SU-DHL-6 (cell line): ENCODE data around the gene OR6C70.
"Not testable (repeated sequence)": the region's sequence is repeated elsewhere in the genome, so short reads cannot be mapped to it uniquely, and the experiment has no call there.

Experiments
- H2AFZ ChIP-seq: fragments of 200-600 bp; sonication (generic); 2 replicates; pipeline ENCODE4 v1.6.1; 2014; ENCODE audit warnings: low read depth, mild to moderate bottlenecking, moderate library complexity, mixed read lengths, antibody characterized with exemption, low read length; ENCODE audit not compliant: severe bottlenecking
- H3F3A ChIP-seq: fragments of 200-600 bp; shearing (Covaris generic); 2 replicates; pipeline ENCODE4 v1.6.0; 2016; ENCODE audit warnings: antibody characterized with exemption, mild to moderate bottlenecking; ENCODE audit not compliant: insufficient read depth
- H3K27ac ChIP-seq: fragments of 200-600 bp; sonication (generic); 2 replicates; pipeline ENCODE4 v1.5.1; 2016; ENCODE audit warnings: low read depth, mild to moderate bottlenecking, low read length, moderate library complexity, mixed read lengths
- H3K27me3 ChIP-seq: fragments of 200-600 bp; sonication (generic), shearing (Covaris generic); 2 replicates; pipeline ENCODE4 v1.6.0; 2014; ENCODE audit warnings: mild to moderate bottlenecking, low read length
- H3K36me3 ChIP-seq: fragments of 200-600 bp; sonication (generic); 2 replicates; pipeline ENCODE4 v1.6.1; 2014; ENCODE audit warnings: mild to moderate bottlenecking, low read length, mixed read lengths
- H3K4me2 ChIP-seq: fragments of 300-600, 200-600 bp; shearing (Covaris generic), sonication (generic); 2 replicates; pipeline ENCODE4 v1.6.0; 2014; ENCODE audit warnings: low read length, low read depth, mild to moderate bottlenecking; ENCODE audit not compliant: poor library complexity, severe bottlenecking
- H3K4me3 ChIP-seq: fragments of 200-600 bp; sonication (generic); 2 replicates; pipeline ENCODE4 v1.5.1; 2014; ENCODE audit warnings: antibody characterized with exemption, low read length, mild to moderate bottlenecking, mixed read lengths; ENCODE audit not compliant: insufficient read depth, poor library complexity, severe bottlenecking
- H3K79me2 ChIP-seq: fragments of 200-600 bp; sonication (generic); 2 replicates; pipeline ENCODE4 v1.6.1; 2014; ENCODE audit warnings: mild to moderate bottlenecking, low read length, moderate library complexity; ENCODE audit not compliant: insufficient read depth
- H3K9ac ChIP-seq: fragments of 200-600 bp; sonication (generic); 2 replicates; pipeline ENCODE4 v1.7.0; 2014; ENCODE audit warnings: mild to moderate bottlenecking, low read length
- H3K9me2 ChIP-seq: fragments of 200-600 bp; sonication (generic); replicated peaks from 2 replicates; pipeline ENCODE4 v1.6.1; 2014; ENCODE audit warnings: low read length; ENCODE audit not compliant: insufficient read depth
- H3K9me3 ChIP-seq: fragments of 200-600 bp; sonication (generic); 2 replicates; pipeline ENCODE4 v1.6.1; 2014; ENCODE audit warnings: low read length, mixed read lengths; ENCODE audit not compliant: insufficient read depth
- H4K20me1 ChIP-seq: fragments of 200-600 bp; sonication (generic); 2 replicates; pipeline ENCODE4 v1.6.1; 2014; ENCODE audit warnings: low read depth, mild to moderate bottlenecking, antibody characterized with exemption, low read length, moderate library complexity, mixed read lengths
- EZH2phosphoT487 ChIP-seq: fragments of 200-600 bp; sonication (generic), shearing (Covaris generic); conservative IDR thresholded peaks from 2 replicates; pipeline ENCODE4 v1.6.1; 2018; ENCODE audit warnings: mild to moderate bottlenecking, antibody characterized with exemption, low read length, moderate library complexity, mixed read lengths
- TF ChIP-seq, protein P1 (sequence below): fragments of 200-600 bp; sonication (generic); IDR thresholded peaks from one replicate; pipeline ENCODE4 v1.5.1; 2017; ENCODE audit warnings: antibody characterized with exemption, mild to moderate bottlenecking, low read length, moderate library complexity; ENCODE audit not compliant: insufficient read depth, poor library complexity, severe bottlenecking

The OR6C70 gene

DNA sequence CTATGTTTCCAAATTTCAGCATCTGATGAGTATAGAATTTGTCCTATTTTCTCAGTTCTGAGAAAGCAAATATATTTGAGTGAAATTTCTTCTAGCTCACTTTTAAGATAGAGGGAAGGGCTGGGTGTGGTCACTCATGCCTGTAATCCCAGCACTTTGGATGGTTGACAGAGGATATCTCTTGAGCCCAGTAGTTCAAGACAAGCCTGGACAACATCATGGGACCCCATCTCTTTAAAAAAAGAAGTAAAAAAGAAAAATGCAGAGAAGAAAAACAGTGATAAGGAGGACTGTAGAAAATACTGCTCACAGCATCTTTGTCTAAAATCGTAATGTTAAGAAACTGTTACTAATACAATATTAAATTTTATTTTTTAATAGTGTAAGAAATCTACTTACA is 2.3 kb upstream of the OR6C70 start:
- no peak overlapping the region for H3K9ac ChIP-seq
- no peaks in the 10 kb centered on the region for H4K20me1 ChIP-seq
- no peaks in the 10 kb centered on the region for H3K27me3 ChIP-seq
- TF ChIP-seq EZH2phosphoT487 = no peak
- TF ChIP-seq, protein P1, sequence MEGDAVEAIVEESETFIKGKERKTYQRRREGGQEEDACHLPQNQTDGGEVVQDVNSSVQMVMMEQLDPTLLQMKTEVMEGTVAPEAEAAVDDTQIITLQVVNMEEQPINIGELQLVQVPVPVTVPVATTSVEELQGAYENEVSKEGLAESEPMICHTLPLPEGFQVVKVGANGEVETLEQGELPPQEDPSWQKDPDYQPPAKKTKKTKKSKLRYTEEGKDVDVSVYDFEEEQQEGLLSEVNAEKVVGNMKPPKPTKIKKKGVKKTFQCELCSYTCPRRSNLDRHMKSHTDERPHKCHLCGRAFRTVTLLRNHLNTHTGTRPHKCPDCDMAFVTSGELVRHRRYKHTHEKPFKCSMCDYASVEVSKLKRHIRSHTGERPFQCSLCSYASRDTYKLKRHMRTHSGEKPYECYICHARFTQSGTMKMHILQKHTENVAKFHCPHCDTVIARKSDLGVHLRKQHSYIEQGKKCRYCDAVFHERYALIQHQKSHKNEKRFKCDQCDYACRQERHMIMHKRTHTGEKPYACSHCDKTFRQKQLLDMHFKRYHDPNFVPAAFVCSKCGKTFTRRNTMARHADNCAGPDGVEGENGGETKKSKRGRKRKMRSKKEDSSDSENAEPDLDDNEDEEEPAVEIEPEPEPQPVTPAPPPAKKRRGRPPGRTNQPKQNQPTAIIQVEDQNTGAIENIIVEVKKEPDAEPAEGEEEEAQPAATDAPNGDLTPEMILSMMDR = no peak
- no peaks in the 10 kb centered on the region for H3K79me2 ChIP-seq
- no peaks in the 10 kb centered on the region for H3F3A ChIP-seq
- H3K9me3 ChIP-seq = no peaks in the 10 kb centered on the region
- H3K9me2 ChIP-seq = no peaks in the 10 kb centered on the region
- no peaks in the 10 kb centered on the region for H3K36me3 ChIP-seq
- no peak overlapping the region for H3K27ac ChIP-seq
- H3K4me3 ChIP-seq = no peak overlapping the region
- no peak overlapping the region for H2AFZ ChIP-seq
- H3K4me2 ChIP-seq = no peak overlapping the region

DNA sequence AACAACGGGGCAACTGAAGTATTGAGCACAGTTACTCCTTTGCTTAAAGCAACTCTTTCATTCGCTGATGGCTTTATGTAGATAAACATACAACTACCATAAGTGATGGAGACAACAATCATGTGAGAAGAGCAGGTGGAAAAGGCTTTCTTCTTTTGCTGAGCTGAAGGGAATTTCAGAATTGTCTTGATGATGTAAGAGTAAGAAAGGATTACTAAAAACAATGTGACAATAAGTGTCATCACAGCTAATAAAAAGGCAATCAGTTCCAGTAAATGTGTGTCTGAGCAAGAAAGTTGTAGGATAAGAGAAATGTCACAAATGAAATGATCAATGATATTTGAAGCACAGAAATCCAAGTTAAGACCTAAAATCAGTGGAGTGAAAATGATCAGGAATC is 647 bp downstream of the OR6C70 start:
- no peak overlapping the region for H3K9ac ChIP-seq
- H3K79me2 ChIP-seq = no peaks in the 10 kb centered on the region
- no peaks in the 10 kb centered on the region for H3K9me2 ChIP-seq
- no peaks in the 10 kb centered on the region for H3K36me3 ChIP-seq
- no peaks in the 10 kb centered on the region for H4K20me1 ChIP-seq
- H3K27me3 ChIP-seq = no peaks in the 10 kb centered on the region
- no peaks in the 10 kb centered on the region for H3F3A ChIP-seq
- H2AFZ ChIP-seq = no peak overlapping the region
- no peak for TF ChIP-seq EZH2phosphoT487
- TF ChIP-seq, protein P1 = no peak
- H3K4me2 ChIP-seq = no peak overlapping the region
- no peaks in the 10 kb centered on the region for H3K9me3 ChIP-seq
- no peak overlapping the region for H3K4me3 ChIP-seq
- no peak overlapping the region for H3K27ac ChIP-seq

DNA sequence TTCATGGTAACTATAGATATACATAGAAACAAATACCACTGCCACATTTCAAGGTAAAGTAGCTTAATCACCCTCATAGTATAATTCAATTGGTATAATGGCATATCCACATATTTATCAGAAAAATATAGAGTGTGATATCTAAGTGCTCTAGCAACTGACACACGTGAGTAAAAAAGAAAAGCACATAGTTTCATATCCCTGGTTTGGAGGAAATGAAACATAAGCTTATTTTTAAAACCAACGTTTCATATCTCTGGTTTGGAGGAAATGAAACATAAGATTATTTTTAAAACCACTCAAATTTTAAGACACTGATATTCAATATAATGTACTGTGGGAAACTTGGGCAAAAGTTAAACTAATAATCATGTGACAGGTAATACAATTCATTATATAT is 2.1 kb downstream of the OR6C70 start:
- no peaks in the 10 kb centered on the region for H3K36me3 ChIP-seq
- no peak overlapping the region for H3K4me3 ChIP-seq
- no peaks in the 10 kb centered on the region for H3K27me3 ChIP-seq
- no peaks in the 10 kb centered on the region for H3K79me2 ChIP-seq
- no peak for TF ChIP-seq EZH2phosphoT487
- H3K9me2 ChIP-seq = no peaks in the 10 kb centered on the region
- H3K4me2 ChIP-seq = no peak overlapping the region
- no peaks in the 10 kb centered on the region for H3F3A ChIP-seq
- no peak overlapping the region for H3K9ac ChIP-seq
- no peak overlapping the region for H3K27ac ChIP-seq
- no peaks in the 10 kb centered on the region for H4K20me1 ChIP-seq
- no peak overlapping the region for H2AFZ ChIP-seq
- no peaks in the 10 kb centered on the region for H3K9me3 ChIP-seq

DNA sequence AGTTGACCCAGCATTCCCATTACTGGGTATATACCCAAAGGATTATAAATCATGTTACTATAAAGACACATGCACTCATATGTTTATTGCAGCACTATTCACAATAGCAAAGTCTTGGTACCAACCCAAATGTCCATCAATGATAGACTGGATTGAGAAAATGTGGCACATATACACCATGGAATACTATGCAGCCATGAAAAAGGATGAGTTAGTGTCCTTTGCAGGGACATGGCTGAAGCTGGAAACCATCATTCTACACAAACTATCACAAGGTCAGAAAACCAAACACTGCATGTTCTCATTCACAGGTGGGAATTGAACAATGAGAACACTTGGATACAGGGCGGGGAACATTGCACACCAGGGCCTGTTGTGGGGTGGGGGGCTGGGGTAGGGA is 5.0 kb downstream of the OR6C70 start:
- not testable (repeated sequence) for H3K9ac ChIP-seq, H3K36me3 ChIP-seq

More for the DNA sequence above, 5.0 kb downstream of the OR6C70 start:
- H3K4me3 ChIP-seq, H4K20me1 ChIP-seq, H3F3A ChIP-seq, H3K27me3 ChIP-seq, H3K27ac ChIP-seq, H3K79me2 ChIP-seq, H3K9me2 ChIP-seq, H3K4me2 ChIP-seq, H2AFZ ChIP-seq, H3K9me3 ChIP-seq: not testable (repeated sequence)
